ENCODE results near the gene ARHGAP5.

ARHGAP5 gene

DNA sequence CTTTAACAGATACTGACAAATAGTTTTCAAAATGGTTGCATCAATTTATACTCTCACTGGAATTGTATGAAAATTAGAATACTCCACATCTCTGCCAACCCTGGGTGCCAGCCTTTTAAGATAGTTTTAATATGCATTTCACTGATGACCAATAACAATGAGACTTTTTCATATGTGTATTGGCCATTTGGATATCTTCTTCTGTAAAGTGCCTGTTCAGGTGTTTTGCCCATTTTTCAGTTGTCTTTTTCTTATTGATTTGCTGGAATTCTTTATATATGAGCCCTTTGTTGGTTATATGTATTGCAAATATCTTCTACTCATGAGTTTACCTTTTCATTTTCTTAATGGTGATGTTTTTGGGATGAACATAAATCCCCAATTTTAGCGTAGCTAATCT is 108.0 kb downstream of the ARHGAP5 start:
- no peak for DNase-seq (ENCODE audit: low spot score)

DNA sequence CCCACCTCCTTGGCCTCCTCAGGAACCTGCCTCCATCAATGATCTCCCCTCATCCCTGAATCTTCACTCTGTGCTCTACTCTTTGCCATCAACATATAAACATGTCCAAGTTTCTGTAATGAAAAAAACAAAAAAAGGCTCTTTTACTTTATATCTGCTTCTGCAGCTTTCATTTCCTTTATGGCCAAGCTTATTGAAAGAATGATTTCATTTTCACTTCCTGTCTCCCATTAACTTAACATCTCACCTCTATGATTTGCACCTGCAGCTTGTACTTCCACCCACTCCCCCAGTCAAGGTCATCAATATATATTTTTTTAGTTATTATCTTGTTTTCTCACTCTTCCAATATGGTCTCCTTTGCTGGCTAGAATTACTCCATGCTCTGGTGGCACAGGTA is 109.1 kb downstream of the ARHGAP5 start:
- DNase-seq (ENCODE audit: low spot score), result no peak

DNA sequence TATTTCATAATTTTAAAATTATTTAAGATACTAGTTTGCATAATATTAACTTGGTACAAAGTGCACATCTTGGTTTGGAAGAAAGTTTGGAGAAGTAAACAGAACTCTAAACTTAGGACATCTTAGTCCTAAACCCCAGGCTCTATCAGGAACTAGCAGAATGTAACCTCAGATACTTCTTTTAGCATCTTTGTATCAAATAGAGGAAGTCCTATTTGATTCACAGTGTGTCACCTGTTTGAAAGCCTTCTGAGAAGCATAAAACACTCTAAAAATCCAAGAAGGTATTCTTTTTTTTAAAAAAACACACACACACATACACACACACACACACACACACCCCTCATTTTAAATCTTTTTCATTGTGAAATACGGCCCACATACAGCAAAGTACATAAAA is 112.7 kb downstream of the ARHGAP5 start:
- no peak for DNase-seq (ENCODE audit: low spot score)

DNA sequence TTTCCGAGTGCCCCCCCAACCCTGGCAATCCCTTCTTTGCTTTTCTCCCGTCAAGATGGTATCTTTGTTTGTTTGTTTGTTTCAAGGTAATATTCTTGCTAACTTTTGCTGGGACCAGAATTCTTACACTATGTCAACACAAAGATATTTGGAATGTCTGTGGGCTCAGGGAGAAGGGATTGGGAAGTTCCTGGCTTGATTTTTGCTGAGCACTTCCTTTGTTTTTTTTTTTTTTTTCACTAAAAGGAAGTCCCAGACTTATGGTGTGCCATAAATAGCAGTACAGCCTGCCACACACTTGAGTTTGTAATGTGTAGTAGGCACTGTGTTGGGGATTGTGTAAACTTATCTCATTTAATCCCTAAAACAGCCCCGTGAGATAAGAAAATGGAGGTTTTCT is 113.6 kb downstream of the ARHGAP5 start:
- DNase-seq (ENCODE audit: low spot score), result no peak

DNA sequence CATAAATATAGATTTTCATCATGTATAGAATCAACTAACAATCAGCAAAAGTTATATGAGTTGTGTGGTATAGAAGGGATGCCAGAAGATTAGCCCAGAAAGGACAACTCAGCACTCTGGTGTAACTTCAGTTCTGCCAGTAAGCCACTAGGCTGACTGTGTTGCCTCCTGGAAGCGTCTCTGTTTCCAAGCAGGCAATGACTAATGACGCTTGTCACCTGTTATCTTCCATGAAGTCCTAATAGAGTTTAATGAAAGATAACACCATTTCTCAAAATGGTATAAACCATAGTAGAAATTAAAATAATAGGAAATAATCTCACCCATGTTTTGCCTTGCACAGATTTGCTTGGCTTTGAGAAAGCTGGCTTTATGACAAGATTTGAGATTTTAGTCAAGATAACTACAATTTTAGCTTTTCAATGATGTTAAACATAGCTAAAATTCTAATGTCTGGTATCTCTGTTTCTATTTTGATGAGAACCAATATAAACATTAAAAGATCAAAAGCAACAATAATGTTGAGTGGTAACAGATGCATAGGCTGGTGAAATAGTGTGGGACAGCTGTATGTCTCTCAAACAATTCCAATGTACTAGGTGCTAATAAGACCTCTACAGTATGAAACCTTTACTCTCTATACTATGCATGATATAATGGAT is 115.7 kb downstream of the ARHGAP5 start:
- no peak for DNase-seq (ENCODE audit: low spot score)

DNA sequence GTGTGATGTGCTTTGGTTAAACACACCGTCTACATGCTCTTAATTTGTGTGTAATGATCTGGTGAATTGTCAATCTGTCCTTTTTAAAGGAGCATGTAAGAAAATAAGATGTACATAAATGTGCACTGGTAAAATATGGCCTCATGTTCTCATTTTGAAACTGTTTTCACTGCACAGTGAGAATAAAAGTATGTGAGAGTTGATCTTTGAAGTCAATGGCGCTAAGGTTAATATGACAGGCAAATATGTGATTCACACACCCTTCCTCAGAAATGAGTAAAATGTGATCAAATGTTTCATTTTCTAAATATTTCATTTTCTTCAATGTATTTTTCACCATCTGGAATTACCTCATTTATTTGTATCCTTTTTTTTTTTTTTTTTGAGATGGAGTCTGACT is 116.4 kb downstream of the ARHGAP5 start:
- DNase-seq (ENCODE audit: low spot score), result no peak

DNA sequence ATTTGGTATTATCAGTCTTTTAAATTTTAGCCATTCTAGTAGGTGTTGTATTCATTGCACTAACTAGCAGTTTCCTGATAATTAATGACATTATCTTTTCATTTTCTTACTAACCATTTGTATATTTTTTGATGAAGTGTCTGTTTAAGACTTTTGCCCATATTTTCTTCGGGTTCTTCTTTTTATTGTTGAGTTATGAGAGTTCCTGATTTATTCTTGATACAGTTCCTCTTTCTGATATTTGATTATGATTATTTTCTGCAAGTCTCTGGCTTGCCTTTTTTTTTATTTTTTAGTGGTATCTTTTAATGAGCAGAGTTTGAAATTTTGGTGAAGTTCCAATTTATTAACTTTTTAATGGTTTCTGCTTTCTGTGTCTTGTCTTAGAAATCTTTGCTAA is 118.5 kb downstream of the ARHGAP5 start:
- DNase-seq (ENCODE audit: low spot score), result no peak

DNA sequence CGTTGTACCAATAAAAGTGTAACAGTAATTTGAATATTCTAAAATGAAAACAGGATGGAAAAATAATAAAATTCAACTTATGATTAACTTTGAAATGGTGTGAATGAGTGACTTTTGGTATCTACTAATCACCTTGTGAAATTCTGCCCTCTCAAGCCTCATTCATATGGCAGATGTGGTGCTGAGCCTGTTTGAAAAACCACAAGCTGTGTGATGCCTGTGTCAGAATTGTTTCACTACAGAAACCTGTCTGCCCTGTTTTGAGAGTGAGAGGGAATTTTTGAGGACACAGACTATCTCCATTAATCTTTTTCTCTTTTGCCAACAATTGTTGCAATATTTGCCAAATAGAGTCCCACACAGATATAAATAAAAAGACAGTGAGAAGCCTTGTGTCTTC is 120.8 kb downstream of the ARHGAP5 start:
- DNase-seq (ENCODE audit: low spot score), result no peak

DNA sequence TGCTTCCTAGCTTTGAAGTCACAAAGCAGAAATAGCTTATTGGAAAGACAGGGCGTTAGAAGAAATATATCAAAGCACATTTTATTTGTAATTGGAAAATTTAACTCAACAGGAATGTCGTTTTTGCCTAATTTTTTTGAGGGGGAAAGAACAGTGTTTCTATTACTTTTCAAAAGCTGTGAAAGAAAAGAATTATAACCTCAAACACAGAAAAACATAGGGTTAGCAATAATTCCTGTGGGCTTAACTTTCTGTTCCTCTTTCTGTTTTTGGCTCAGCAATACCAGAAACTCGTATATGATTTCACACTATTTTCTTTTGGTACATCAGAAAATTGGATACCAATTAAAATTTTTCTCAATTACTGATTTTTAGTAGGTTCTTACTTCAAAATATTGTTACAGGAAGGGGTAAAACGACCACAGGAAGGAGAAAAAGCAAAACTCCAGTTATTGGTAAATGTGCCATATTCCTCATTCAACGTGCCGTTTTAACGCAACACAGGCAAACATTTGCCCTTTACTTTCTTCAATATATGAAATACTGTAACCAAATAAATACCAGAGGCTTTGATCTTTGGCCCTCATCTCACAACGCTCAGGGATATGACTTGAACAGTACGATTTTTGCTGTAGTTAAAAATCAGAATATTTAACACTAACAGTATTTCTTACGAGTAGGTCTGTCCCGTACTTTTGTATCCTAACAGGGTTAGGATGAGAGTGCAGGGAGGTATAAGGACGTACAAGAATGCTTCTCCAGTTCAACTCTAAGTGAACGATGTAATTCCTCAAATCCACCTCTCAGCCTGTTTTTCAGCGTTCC is 123.5 kb downstream of the ARHGAP5 start:
- no peak for DNase-seq (ENCODE audit: low spot score)

DNA sequence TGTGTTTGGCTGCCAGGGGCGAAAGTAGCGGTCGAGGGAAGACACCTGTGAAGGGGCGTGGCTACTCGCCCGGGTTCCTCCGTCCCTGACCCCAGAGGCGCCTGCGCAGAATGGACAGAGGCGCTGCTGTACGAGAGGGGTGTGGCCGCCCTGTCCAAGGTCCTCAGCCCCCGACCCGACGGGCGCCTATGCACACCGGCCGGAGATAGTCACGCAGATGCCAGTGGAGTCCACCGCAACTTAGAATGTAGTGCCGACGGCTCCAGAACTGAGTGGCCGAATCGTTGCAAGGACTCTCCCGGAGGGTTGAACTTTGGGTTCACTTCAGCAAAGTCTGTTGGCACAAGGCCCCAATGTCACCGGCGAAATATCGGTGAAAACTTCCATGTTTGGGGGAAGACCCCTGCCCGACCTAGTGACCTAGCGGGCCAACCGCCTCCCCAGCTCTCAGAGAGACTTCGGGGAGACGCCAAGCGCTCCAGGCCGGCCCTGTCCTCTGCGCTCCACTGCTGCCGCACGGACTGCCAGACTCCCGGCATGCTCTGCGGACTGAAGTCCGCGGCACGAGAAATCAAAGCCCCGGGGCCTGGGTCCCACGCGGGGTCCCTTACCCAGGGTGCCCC is 124.2 kb downstream of the ARHGAP5 start:
- peak; percentile 78 for DNase-seq (ENCODE audit: low spot score)

DNA sequence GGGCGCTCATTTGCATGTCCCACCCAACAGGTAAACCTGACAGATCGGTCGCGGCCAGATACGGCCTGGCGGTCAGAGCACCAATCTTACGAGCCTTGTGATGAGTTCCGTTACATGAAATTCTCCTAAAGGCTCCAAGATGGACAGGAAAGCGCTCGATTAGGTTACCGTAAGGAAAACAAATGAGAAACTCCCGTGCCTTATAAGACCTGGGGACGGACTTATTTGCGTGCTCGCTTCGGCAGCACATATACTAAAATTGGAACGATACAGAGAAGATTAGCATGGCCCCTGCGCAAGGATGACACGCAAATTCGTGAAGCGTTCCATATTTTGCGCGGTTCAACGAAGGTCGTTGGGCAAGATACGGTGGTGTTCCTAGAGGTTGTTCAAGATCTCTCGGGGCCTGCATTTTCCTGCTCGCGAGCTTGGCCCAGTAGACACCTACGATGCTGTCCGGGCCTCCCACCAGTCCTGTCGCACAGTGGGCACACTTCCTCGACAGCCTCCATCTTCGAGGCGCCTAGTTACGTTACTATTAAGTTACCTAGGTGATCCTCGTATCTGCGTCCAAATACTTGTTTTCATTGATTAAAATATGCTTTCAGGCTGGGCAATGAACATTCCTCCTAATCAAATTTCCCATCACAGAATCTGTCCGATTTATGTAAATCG is 124.8 kb downstream of the ARHGAP5 start, which contains the start of gene RNU6-7:
Gene RNU6-7 (plus strand): TSS at position 230 of the 675 bp plus-strand sequence.
- DNase-seq (ENCODE audit: low spot score), result no peak

DNA sequence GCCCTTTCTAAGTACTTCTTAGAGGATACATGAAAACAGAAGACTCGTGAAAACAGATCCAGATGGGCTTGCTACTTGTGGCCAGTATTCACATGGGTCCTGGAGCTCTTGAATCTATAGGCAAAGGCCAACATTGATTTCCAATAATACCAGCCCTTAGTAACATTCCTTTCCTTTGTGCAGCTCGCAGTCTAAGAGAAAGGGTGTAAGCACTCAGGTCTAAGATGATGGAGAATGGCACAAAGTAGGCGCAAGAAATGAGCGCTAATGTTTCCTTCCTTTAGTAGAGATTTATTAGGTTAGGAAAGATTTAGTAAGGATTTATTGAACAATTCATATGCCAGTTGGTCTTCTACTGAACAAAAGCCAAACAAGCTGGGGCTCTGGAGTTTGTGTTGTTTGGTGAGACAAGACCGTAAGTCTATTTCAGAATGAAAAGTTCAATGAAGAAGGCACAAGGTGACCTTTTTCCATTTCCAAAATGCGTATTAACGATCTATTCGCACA is 125.4 kb downstream of the ARHGAP5 start:
- DNase-seq (ENCODE audit: low spot score), result no peak

DNA sequence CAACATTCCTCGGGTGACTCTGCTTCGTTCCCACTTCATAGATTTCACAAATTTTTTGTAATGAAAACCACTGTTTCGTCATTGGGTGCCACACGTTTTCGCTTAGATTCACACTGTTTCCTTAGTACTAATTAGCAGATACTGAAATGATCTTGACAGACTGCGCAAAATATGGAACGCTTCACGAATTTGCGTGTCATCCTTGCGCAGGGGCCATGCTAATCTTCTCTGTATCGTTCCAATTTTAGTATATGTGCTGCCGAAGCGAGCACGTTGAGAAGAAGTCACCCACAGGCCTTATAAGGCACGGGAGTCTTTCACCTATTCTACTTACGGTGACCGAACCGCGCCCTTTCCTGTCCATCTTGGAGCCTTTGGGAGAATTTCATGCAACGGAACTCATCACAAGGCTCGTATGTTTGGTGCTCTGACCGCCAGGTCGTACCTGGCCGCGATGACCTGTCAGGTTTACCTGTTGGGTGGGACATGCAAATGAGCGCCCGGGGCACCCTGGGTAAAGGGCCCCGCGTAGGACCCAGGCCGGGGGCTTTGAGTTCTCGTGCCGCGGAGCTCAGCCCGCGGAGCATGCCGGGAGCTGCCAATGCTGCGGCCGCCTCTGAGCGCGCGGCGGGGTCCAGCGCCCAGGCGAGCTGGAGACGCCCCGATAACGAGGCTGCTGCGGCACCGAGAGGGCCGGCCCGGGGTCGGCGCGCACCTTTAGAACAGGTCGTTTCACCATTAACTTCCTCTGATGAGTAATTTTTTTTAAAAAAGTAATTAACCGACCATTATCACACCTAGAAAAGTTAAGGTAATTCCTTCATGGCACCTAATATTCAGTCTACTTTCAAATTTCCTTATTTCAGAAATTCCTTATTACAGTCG is 126.1 kb downstream of the ARHGAP5 start, which contains the start of gene RNU6-8:
Gene RNU6-8 (minus strand): TSS at position 272 of the 885 bp plus-strand sequence.
- peak; percentile 82 for DNase-seq (ENCODE audit: low spot score)

DNA sequence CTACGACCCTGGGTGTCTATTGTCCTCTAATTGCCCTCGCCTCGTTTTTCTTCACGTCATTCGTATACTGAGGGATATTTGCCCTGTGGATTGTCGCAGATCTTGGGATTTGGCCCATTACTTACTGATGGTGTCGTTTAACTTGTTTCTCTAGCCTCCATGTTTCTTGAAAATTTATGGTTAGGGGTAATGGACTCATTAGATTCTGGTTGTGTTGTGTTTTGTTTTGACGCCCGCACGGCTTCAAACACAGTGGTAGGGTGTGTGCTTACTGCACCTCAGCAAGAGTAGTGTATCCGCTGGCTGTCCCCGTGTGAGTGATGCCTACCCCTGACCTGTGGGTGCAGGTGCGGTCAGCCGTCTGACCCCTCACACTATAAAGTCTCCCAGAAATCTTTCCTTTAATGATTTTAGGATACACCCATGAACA is 126.8 kb downstream of the ARHGAP5 start:
- no peak for DNase-seq (ENCODE audit: low spot score)

DNA sequence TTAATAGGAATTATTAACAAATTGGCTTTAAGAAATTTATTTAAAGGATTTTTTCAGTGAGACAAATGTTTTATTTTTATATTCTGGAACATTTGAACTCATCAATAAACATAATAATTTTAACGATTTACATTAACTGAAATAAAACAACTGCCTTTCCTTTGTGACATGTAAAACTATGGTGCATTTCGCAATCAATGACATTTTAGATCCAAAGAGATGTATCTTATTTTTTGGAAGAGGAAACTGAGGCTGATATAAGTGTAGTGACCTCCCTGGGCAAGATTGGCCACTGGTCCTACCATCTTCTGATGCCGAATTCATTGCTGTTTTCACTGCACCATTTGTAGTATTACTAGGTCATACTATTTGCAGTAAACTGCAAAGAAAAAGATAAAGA is 128.4 kb downstream of the ARHGAP5 start:
- no peak for DNase-seq (ENCODE audit: low spot score)

DNA sequence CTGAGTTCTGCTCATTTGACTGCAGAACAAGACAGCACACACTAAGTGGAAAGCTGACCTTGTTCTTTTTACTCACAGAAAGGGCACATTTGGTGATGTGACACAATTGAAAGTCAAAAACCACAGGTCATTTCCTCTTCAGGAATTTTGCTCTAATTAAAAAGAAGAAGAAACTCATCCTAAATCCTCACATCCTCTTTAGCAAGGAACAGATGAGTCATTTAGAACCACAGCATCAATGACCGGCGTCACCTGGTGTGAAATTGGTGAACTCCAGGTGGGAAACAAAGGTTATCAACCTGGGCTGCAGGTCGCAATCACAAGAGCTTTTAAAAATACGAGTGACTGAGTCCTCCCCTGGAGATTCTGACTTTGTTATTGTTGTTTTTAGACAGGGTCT is 128.9 kb downstream of the ARHGAP5 start:
- DNase-seq (ENCODE audit: low spot score), result no peak

DNA sequence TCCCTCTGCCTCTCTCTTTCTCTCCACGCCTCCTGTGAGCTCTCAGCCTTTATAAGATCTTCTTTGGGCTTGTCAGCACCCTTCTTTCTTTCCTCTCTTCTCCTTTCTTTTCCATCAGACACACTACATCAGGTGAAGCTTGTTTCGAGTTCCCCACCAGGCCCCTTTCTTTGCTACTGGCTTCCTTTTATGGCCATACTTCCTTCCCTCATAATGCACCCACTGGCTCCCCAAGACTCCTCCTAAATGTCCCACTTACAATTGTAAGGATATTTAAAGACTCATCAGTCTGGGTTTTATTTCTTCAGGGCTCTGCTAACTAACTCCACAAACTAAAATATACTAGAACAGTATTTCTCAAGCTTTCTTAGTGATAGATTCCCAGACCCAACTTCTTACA is 129.4 kb downstream of the ARHGAP5 start:
- no peak for DNase-seq (ENCODE audit: low spot score)

DNA sequence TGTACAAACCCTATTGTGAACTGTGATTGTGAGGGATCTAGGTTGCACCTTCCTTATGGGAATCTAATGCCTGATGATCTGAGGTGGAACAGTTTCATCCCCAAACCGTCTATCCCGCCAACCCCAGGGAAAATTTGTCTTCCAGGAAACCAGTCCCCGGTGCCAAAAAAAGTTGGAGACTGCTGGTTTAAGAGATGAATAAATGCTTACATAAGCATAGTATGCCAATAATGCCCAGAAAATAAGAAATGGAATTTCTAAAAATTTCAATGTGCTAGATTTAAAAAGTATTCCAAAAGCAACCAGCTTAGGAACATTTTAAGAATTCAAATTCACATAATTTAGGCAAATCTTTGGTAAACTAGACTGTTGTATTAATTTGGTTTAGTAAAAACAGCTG is 131.4 kb downstream of the ARHGAP5 start:
- DNase-seq (ENCODE audit: low spot score), result no peak

Measured in germinal center (tissue), 1 donor.